Astrocyte of the spinal cord (primary cell): ENCODE measurements around the gene PNKD.

Experiments used
- DNase-seq: peaks from one replicate; pipeline ENCODE4 v3.0.0; 2011; ENCODE audit warnings: low read depth, low spot score
- H3K4me3 ChIP-seq: 2 replicates; pipeline ENCODE4 v1.5.1; 2011; ENCODE audit warnings: low read depth, mild to moderate bottlenecking, low read length, moderate library complexity
- in situ Hi-C: cut with HindIII; loops from 2 replicates; pipeline ENCODE4 v1.10.0; 2017; ENCODE audit warnings: low sequenced_read_pairs
- TF ChIP-seq, protein P1 (sequence below): IDR thresholded peaks from 2 replicates; pipeline ENCODE4 v1.5.1; 2012; ENCODE audit warnings: low read depth, mild to moderate bottlenecking, low read length, inconsistent platforms

The PNKD gene

GRCh38 chr2:218284106-218284811 lies 13.9 kb downstream of the PNKD start:
- H3K4me3 ChIP-seq: no peak overlapping the region
- TF ChIP-seq, protein P1, sequence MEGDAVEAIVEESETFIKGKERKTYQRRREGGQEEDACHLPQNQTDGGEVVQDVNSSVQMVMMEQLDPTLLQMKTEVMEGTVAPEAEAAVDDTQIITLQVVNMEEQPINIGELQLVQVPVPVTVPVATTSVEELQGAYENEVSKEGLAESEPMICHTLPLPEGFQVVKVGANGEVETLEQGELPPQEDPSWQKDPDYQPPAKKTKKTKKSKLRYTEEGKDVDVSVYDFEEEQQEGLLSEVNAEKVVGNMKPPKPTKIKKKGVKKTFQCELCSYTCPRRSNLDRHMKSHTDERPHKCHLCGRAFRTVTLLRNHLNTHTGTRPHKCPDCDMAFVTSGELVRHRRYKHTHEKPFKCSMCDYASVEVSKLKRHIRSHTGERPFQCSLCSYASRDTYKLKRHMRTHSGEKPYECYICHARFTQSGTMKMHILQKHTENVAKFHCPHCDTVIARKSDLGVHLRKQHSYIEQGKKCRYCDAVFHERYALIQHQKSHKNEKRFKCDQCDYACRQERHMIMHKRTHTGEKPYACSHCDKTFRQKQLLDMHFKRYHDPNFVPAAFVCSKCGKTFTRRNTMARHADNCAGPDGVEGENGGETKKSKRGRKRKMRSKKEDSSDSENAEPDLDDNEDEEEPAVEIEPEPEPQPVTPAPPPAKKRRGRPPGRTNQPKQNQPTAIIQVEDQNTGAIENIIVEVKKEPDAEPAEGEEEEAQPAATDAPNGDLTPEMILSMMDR: no peak
- in situ Hi-C loops: no loop called here
- DNase-seq: peak; percentile 71

DNA sequence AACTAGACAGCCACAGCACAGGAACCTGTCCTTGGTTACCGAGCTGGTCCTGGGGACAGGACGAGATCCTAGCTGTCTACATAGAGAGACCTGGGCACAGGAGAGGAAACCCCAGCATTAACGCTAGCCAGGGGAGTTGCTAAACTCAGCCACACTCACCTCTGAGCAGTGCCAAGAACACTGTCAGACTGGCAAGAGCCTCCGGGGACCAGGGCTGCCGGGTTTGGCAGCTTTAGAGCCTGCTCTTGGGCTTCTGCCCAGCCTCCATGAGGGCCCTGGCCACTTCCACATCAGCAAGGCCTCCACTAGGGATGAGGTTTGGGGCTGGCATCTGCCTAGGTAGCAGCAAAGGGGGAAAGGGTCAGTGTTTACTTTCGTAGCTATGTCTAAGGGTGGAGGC lies 15.3 kb downstream of the PNKD start:
- no peak overlapping the region for H3K4me3 ChIP-seq
- in situ Hi-C loops: no loop called here
- TF ChIP-seq, protein P1: no peak
- peak; percentile 43 for DNase-seq

DNA sequence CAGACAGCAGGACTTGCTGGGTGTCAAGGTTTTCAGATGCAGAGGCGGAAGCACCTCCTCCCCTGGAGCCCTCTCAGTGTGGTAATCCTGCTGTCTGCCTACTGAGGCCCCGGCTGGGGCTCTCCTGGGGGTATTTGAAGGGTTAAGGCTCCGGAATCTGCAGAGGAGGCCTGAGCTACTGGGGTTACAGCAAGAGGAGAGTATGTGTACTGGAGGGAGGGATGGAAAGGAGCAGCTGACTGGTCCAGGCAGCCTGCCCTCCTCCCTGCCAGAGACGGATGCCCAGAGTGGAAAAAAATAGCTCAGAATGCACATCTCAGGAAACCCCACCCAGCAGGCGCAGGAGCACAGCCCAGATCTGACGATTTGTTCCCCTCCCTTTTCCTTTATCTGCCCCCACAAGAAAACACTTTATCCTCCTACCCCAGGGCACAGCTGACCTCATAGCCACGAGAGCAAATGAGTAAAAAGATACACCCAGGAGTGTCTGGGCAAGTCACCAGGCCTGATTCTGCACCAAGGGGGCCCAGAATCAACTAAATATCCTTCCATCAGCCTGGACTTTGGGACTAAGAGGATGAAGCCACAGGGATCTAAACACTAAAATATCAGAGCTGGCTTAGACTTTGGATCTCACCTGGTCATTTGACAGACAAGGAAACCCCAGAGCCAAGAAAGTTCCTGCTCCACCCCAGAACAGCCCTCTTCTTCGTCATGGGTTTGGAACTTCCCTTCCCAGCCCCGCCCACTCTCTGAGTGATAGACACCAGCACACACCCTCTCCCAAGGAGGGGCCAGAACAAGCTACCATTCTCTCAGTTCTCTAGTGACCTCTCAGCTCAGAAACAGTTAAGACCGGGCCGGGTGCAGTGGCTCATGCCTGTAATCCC lies 16.5 kb downstream of the PNKD start:
- TF ChIP-seq, protein P1: no peak
- peak; percentile 95 for DNase-seq
- peak overlapping the region; percentile 46 for H3K4me3 ChIP-seq
- in situ Hi-C loops: no loop called here

DNA sequence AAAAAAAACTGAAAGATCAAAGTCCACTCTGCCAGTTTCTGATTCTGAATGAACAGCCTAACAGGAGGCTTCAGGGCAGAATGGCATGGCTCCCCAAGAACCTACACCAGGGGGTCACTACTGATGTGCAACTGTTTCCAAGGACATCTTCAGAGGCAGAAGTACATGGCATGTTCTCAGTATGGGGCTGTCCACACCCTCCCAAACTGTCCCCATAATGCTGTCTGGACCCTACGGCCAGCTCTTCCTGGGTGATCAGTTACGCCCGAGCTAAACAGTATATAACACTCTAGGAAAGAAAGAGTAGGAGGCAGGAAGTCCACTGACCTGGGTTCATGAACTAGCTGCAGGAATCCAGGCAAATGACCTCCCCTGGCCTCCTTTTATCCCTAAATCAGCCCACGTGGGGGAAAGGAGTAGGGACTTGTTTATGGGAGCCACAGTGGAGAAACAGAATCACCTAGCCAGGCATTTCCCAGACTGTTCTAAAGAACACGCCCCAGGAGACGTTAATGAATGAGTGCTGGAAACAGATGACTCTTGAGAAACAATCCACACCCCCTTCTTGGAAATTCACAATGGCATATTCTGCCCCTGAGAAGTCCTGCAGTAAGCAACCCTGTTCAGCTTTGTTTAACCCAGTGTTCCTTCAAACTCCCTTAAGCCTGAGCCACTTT lies 19.5 kb downstream of the PNKD start:
- DNase-seq: peak; percentile 30
- no peak overlapping the region for H3K4me3 ChIP-seq
- in situ Hi-C loops: no loop called here
- TF ChIP-seq, protein P1: no peak

- DNase-seq: no peak
Measured at GRCh38 chr2:218290316-218291261, 20.3 kb downstream of the PNKD start.

More at GRCh38 chr2:218290316-218291261, 20.3 kb downstream of the PNKD start:
- in situ Hi-C loops: no loop called here
- peak overlapping the region; percentile 77 for H3K4me3 ChIP-seq
- TF ChIP-seq, protein P1: no peak
